GM18861 (cell line): ENCODE measurements around the gene AS3MT.
"Not testable (repeated sequence)": the region's sequence is repeated elsewhere in the genome, so short reads cannot be mapped to it uniquely, and the experiment has no call there.

ENCODE experiments used
- ATAC-seq: cut with Tn5 transposase; IDR thresholded peaks from one replicate; pipeline ENCODE4 v1.9.1; 2021; ENCODE audit not compliant: unreplicated experiment

AS3MT gene, protein sequence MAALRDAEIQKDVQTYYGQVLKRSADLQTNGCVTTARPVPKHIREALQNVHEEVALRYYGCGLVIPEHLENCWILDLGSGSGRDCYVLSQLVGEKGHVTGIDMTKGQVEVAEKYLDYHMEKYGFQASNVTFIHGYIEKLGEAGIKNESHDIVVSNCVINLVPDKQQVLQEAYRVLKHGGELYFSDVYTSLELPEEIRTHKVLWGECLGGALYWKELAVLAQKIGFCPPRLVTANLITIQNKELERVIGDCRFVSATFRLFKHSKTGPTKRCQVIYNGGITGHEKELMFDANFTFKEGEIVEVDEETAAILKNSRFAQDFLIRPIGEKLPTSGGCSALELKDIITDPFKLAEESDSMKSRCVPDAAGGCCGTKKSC

DNA sequence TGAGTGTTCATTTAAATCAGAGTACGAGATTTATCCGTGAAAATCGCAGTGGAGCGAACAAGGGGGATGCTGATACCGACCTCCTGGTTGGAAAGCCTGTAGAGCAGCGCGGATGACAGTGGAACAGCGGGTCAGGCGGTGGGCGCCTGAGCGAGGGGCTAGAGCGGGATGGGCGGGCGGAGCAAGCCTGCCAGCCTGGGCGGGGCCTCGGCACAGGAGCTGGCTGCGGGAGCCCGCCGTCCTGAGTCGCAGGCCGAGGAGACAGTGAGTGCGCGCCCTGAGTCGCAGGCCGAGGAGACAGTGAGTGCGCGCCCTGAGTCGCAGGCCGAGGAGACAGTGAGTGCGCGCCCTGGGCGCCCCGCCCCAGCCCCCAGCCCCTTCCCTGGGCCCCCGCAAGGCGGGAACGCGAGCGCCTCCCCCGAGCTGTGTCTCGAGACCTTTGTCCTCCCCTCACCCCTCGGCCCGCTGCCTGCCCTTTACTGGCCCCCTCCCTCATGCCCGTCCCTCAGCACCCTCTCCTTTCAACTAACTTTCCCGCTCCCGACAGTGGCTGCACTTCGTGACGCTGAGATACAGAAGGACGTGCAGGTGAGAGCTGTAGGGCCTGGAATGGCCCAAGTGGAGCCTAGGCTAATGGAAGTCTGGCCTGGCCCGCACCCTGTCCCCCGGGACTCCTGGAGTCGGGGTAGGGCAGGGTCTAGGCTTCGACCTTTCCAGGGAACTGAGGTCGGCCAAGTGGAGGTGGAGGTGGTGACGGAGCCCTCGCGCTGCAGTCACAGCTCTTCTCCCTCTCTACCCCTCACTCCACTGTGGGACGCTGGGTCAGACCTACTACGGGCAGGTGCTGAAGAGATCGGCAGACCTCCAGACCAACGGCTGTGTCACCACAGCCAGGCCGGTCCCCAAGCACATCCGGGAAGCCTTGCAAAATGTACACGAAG is at the start of gene AS3MT:
TSS of gene AS3MT (plus strand) at position 213 of the 941 bp plus-strand sequence. CDS start at position 336, 123 bp downstream.
- no peak for ATAC-seq

GRCh38 chr10:102820008-102820407 is 49.3 kb upstream of the AS3MT start:
- not testable (repeated sequence) for ATAC-seq

GRCh38 chr10:102822222-102822621 is 47.0 kb upstream of the AS3MT start:
- no peak for ATAC-seq

- no peak for ATAC-seq
Measured at GRCh38 chr10:102824664-102825063, 44.6 kb upstream of the AS3MT start.

DNA sequence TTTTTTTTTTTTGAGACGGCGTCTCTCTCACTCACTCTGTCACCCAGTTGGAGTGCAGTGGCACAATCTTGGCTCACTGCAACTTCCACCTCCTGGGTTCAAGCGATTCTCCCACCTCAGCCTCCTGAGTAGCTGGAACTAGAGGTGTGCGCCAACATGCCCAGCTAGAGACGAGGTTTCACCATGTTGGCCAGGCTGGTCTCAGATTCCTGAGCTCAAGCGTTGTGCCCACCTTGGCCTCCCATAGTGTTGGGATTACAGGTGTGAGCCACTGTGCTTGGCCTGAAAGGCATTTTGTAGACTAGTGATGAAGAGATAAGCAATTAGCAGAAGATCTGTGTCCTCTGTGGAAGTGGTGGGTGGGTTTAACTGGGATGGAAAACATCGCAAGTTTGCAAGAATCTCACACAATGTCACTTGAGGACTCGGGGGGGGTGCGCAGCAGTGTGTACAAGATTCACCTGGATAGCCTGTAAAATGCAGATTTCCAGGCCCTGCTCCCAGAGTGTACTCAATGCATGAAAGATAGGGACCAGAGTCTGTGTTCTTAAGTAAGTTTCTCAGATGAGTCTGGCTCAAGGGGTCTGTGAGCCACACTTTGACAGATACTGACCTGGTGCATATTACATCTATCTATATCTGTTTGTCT is 43.0 kb upstream of the AS3MT start:
- no peak for ATAC-seq

- no peak for ATAC-seq
Measured at GRCh38 chr10:102827597-102827975, 41.7 kb upstream of the AS3MT start.

- ATAC-seq, result no peak
Measured at GRCh38 chr10:102831322-102832071, 37.8 kb upstream of the AS3MT start.

DNA sequence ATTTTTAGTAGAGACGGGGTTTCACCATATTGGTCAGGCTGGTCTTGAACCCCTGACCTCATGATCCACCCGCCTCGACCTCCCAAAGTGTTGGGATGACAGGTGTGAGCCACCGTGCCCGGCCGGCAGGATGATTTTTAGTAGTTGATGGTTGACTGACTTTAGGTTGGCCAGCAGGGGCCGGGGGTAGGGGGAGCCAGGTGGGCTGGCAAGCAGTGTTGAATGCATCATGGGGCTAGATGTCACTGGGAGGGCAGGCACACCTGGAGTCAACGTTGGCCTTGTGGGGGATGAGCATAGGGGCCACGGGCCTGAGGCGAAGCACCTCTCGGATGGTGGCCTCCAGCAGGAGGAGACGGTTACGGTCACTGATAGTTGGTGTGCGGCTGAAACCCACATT is 37.0 kb upstream of the AS3MT start:
- no peak for ATAC-seq

GRCh38 chr10:102832987-102833386 is 36.3 kb upstream of the AS3MT start:
- ATAC-seq, result no peak

GRCh38 chr10:102834143-102834542 is 35.1 kb upstream of the AS3MT start:
- ATAC-seq, result no peak

DNA sequence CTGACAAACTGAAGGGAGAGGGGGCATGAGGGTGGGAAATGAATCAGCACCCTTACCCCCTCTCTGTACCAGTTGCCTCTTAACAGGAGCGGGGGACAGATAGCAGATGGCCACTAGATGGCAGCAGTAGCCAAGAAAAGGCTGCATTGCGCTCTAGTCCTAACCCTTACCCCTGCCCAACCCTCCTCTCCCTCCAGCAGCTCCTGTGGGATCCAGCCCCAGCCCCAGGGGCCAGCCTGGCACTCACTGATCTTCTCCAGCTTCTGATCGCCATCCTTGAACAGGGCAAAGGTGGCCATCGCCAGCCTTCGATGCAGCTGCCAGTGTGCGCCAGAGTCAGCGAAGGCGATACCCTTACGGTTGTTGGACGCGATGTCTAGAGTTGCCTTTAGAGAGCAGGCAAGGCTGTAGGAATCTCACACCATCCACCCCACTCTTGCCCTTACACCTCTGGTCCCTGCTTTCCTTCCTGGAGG is 34.2 kb upstream of the AS3MT start:
- peak; percentile 51 for ATAC-seq

GRCh38 chr10:102837230-102837721 is 32.0 kb upstream of the AS3MT start, which contains the start of gene CYP17A1:
Gene CYP17A1 (minus strand): TSS chr10:102837413. CDS start chr10:102837361, 52 bp downstream.
- ATAC-seq, result no peak

GRCh38 chr10:102838276-102838927 is 30.9 kb upstream of the AS3MT start:
- not testable (repeated sequence) for ATAC-seq

DNA sequence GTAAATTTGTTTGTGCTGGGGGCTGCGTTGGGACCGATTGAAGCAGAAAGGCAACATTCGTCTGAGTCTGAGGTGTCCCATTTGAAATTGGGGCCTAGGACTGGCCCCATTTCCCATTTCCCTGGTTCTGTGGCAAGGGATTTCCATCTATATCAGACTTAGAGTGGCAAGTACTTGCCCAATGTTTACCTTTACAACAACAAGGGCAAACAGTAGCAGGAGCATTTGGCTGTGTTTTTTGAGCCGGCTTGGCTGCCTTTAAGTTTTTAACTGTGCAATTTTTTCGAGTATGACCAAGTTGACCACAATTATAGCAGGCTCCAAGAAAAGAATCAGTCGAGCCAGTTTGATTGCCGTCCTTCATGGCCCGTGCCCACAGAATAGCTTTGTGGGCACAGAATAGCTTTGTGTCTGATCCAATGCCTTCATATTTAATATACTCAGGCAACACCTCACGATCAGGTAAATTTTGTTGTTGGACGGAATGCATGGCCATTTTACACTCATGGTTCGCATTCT is 27.4 kb upstream of the AS3MT start:
- no peak for ATAC-seq

DNA sequence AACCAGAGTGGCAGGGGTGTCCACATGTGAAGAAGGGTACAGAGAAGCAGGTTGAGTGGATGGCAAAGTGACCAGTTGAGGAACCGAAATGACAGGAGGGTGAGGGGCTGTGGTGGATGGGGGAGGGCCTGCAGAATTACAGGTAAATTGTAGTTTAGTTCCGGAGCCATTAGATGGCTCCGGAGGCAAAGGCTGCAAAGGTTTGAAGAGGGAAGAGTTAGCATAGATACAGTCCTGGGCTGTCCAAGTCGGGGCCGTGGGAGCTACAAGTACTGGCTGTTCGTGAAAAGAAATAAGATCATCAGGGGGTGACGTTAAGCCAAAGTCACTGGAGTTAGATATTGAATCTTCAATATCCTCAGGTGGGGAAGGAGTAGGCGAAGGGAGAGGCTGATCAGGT is 26.1 kb upstream of the AS3MT start:
- not testable (repeated sequence) for ATAC-seq

DNA sequence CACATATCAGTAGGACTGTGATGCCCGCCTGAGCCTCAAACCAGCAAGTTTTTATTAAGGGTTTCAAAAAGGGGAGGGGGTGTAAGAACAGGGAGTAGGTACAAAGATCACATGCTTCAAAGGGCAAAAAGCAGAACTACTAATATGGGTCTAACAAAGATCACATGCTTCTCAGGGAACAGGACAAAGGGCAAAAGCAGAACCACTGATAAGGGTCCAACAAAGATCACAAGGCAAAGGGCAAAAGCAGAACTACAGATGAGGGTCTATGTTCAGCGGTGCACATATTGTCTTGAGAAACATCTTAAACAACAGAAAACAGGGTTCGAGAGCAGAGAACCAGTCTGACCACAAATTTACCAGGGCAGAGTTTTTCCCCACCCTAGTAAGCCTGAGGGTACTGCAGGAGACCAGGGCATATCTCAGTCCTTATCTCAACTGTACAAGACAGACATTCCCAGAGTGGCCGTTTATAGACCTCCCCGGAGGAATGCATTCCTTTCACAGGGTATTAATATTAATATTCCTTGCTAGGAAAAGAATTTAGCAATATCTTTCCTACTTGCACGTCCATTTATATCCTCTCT is 25.0 kb upstream of the AS3MT start:
- ATAC-seq, result not testable (repeated sequence)

- no peak for ATAC-seq
Measured at GRCh38 chr10:102845352-102845902, 23.8 kb upstream of the AS3MT start.

GRCh38 chr10:102850025-102850518 is 19.2 kb upstream of the AS3MT start:
- no peak for ATAC-seq

DNA sequence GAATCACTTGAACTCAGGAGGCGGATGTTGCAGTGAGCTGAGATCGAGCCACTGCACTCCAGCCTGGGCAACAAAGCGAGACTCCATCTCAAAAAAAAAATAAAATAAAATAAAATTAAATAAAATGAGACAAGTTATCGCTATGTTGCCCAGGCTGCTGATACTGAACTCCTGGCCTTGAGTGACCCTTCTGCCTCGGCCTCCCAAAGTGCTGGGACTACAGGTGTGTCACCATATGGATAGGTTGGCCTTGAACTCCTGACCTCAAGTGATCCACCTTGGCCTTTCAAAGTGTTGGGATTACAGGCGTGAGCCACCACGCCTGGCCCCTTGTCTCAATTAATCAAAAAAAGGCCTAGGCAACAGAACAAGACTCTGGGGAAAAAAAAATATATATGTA is 16.0 kb upstream of the AS3MT start:
- not testable (repeated sequence) for ATAC-seq
